NOMO-1 (cell line): ENCODE results near the gene CBX4.

ENCODE experiments used
- DNase-seq, 2 experiments: peaks; one replicate each; lab custom pipeline; 2025; ENCODE audit not compliant: unreplicated experiment in 2 of 2; lab: John Stamatoyannopoulos, UW

CBX4 gene

GRCh38 chr17:79831265-79832217 lies 7.7 kb downstream of the CBX4 start:
- DNase-seq, result no peak

GRCh38 chr17:79830763-79831264 lies 8.4 kb downstream of the CBX4 start:
- no peak for DNase-seq

- no peak for DNase-seq
Observed at GRCh38 chr17:79830303-79830702, 8.9 kb downstream of the CBX4 start.

GRCh38 chr17:79829457-79829856 lies 9.8 kb downstream of the CBX4 start:
- no peak for DNase-seq

- DNase-seq, result no peak
Observed at GRCh38 chr17:79829004-79829403, 10.2 kb downstream of the CBX4 start.

- no peak for DNase-seq
Observed at GRCh38 chr17:79826841-79827578, 12.2 kb downstream of the CBX4 start.

GRCh38 chr17:79826204-79826680 lies 13.0 kb downstream of the CBX4 start:
- DNase-seq, result peak; percentile 61 to 72

GRCh38 chr17:79825580-79825921 lies 13.7 kb downstream of the CBX4 start:
- no peak for DNase-seq

GRCh38 chr17:79824893-79825579 lies 14.2 kb downstream of the CBX4 start:
- DNase-seq, result no peak

- no peak for DNase-seq
Observed at GRCh38 chr17:79824234-79824633, 15.0 kb downstream of the CBX4 start.

- no peak for DNase-seq
Observed at GRCh38 chr17:79822583-79823124, 16.6 kb downstream of the CBX4 start.

- no peak for DNase-seq
Observed at GRCh38 chr17:79821331-79822095, 17.7 kb downstream of the CBX4 start.

- no peak for DNase-seq
Observed at GRCh38 chr17:79820959-79821330, 18.3 kb downstream of the CBX4 start.

GRCh38 chr17:79819534-79820276 lies 19.5 kb downstream of the CBX4 start:
- DNase-seq, result no peak

GRCh38 chr17:79819085-79819484 lies 20.2 kb downstream of the CBX4 start:
- no peak for DNase-seq

- no peak for DNase-seq
Observed at GRCh38 chr17:79818026-79818758, 21.0 kb downstream of the CBX4 start.

GRCh38 chr17:79815836-79816461 lies 23.3 kb downstream of the CBX4 start:
- DNase-seq, result no peak
